C4-2B (cell line): ENCODE measurements around the gene SKP1.

Experiments
- H3K27ac ChIP-seq: fragments of 450-650 bp; 2 replicates; pipeline ENCODE4 v1.5.1; 2017
- ZFX ChIP-seq: fragments of 450-650 bp; IDR thresholded peaks from 2 replicates; pipeline ENCODE4 v1.6.1; 2017
- TF ChIP-seq, protein P1 (sequence below): fragments of 450-650 bp; conservative IDR thresholded peaks from 2 replicates; pipeline ENCODE4 v1.5.1; 2017; ENCODE audit warnings: mild to moderate bottlenecking

Gene SKP1

DNA sequence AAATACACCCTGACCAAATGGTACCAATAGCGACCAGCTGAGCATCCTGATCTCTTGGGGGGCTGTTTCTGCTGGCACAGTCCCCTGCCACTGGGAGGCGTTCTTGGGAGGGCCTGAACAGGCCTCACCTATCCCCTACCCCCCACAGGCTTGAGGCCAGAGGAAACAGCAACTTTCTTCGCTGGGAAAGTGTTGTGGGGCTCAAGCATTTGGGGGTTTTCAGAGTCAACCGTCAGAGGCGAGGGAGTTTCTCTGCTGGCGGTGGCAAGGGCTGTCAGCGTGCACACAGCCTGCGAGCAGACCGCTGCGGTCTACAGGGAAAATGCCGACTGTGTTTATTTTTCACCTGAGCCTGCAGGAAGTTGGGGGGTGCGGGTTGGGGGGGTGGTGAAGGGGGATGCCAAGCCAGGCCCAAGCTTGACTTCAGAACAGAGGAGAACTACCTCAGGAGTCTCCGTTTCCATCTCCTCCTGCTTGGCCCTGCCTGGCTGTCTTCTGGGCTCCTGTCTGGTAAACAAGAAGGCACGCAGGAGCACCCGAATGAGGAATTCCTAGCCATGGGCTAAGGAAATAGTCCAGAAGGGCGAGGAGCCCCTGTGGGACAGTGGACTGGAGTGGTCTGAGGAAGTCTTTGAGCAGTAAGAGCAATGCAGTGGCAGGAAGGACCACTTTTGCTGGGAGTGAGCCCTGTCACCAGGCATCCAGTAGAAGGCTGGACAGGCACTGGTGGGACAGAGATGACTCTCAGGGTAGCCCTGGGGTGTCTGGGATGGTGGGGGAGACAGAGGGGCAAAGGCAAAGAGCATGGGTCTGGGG is 44.2 kb downstream of the SKP1 start:
- no peak overlapping the region for H3K27ac ChIP-seq
- TF ChIP-seq, protein P1, sequence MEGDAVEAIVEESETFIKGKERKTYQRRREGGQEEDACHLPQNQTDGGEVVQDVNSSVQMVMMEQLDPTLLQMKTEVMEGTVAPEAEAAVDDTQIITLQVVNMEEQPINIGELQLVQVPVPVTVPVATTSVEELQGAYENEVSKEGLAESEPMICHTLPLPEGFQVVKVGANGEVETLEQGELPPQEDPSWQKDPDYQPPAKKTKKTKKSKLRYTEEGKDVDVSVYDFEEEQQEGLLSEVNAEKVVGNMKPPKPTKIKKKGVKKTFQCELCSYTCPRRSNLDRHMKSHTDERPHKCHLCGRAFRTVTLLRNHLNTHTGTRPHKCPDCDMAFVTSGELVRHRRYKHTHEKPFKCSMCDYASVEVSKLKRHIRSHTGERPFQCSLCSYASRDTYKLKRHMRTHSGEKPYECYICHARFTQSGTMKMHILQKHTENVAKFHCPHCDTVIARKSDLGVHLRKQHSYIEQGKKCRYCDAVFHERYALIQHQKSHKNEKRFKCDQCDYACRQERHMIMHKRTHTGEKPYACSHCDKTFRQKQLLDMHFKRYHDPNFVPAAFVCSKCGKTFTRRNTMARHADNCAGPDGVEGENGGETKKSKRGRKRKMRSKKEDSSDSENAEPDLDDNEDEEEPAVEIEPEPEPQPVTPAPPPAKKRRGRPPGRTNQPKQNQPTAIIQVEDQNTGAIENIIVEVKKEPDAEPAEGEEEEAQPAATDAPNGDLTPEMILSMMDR = no peak
- TF ChIP-seq ZFX = no peak

DNA sequence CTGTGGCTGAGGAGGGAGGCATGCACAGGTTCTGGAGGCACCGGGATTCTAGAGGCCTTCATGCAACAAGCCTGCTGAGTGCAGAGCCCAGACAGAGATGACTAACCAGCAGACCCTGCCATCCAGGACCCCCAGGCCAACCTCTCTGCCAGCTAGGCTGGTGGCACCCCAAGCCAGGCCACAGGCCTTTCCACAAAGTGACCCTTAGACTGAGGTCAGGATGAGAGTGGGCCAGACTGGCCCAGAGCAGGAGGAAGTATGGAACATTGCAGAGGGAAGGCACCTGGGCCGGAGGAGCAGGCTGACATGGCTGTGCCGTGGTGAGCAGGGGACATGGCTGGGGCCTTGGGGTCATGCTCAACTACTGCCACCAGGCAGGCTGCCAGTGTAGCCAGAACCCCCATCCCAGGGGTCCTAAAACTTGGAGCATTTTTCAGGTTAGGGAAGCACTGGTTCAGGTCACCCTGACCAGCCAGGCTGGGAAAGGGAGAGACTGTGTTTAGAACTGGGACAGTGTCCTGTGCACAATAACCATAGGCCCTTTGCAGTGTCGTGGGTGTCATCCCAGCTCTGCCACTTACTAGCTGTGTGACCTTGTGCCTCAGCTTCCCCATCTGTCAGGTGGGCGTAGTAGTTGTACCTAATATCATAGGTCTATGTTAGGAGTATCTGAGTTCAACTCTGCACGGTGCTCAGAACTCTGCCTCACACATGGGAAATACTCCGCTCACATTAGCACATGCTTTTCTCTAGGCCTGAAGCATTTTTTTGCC is 45.0 kb downstream of the SKP1 start:
- TF ChIP-seq, protein P1 = no peak
- no peak for TF ChIP-seq ZFX
- H3K27ac ChIP-seq = no peak overlapping the region

DNA sequence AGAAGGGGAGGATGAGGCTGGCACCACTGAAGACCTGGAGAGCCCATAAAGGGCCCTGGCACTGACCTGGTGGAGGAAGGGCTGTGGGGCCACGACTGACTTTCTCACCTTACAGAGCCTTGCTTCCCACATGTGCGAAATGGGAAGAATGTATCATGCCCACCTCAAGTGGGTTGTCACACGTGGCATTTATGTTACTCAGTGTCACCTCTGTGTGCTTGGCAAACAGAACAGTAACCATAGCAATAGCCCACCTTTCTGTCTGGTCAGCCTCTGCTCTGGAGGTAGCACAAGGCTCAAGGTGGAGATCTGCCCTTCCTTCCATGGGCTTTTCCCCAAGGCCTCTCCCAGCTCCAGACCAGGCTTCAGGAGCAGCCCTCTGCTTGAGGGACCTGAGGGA is 45.6 kb downstream of the SKP1 start:
- H3K27ac ChIP-seq = no peak overlapping the region
- TF ChIP-seq, protein P1 = no peak
- TF ChIP-seq ZFX = no peak

DNA sequence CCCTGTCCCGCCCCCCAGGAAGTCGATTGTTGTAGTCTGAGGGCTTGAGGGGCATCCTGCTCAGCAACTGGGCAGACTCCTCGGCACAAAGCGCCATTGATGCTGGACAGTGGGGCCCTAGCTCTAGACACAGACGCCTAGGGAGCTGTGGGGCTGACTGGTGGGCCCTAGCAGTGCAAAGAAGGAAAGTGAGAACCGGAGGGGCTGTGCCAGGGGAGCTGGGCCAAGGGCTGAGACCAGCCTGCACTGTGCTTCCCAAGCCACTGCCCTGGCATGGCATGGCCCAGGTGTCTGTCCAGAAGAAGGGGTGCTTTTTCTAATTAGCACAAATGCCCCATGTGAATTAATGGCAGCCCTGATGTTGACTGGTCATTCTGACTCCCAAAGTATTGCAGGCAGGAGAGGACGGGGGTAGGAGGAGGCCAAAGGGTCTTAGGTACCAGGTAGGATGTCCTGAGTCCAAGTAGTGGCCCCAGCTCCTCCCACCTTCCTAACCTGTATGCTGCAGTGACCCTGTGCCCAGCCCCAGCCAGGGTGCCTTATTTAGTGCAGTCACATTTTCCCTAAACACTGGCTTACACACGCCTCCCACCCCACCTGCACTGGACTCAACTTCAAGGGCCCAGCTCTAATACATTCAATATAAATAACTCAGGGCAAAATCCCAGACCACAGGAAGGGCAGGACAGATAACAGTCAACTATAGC is 46.4 kb downstream of the SKP1 start:
- no peak overlapping the region for H3K27ac ChIP-seq

DNA sequence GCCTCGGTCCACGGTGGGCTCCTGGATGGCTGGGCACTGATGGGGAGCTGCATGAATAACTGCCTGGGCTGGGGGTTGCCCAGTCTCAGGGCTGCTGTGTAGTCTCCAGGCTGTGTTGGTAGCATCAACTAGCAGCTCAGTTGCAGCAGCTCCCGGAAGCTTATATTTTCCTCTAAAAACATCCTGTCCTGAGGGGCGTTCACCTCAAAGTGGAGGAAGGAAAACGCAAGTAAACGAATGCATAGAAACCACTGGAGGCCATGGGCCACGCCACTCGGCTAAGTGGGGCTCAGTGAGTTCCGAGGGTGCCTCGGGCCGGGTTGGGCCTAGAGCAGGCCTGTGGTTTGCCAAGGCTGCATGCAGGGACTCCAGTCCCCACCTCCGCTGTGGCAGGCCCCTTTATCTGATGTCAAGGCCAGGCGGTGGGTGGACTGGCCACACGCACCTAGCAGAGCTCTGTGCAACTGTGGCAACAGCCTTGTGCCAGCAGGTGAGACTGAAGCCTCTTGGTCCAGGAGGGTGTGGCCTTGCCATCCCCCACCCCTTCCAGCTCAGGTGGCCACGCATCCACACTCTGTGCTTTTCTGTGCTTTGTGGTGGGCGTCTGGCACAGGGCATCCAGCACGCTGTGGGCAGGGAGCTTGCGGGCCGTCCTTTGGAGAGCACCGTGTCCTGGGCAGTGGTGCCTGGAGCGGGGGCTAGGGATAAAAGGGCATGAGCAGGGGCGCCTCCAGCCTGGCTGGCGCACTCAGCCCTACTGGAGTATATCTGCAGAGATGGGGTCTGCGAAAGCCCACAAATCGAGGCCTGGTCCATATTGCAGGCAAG is 47.1 kb downstream of the SKP1 start:
- no peak for TF ChIP-seq ZFX
- TF ChIP-seq, protein P1 = no peak
- no peak overlapping the region for H3K27ac ChIP-seq

More for the DNA sequence above, 46.4 kb downstream of the SKP1 start:
- TF ChIP-seq ZFX = no peak
- TF ChIP-seq, protein P1 = no peak

DNA sequence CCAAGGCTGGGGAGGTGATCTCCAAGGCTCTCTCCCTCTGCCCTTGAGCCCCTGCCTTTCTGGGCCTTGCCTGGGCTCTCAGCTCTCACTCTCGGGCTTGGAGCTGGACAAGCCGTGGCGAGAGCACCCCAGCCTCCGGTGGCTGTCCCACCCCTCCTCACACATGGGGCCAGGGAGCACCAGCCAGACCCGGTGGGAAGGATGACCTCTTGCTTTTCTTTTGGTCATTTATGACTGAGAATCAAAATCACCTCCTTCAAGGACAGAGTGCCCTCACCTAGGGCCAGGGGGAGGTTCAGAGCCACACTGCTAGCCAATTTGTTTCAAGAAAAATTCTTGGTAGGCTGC is 48.1 kb downstream of the SKP1 start:
- no peak overlapping the region for H3K27ac ChIP-seq
- TF ChIP-seq, protein P1 = no peak
- TF ChIP-seq ZFX = no peak
